ENCODE measurements around the gene PIGT. TPM values are rescaled to one million over a fixed set of nuclear protein-coding genes. Genes with fewer than 3 reads are reported as not detected.

PIGT gene
- polyA plus RNA-seq, 2 of the 4 experiments (the other 2 are of a cell fraction): 60.3 to 66.2 TPM

DNA sequence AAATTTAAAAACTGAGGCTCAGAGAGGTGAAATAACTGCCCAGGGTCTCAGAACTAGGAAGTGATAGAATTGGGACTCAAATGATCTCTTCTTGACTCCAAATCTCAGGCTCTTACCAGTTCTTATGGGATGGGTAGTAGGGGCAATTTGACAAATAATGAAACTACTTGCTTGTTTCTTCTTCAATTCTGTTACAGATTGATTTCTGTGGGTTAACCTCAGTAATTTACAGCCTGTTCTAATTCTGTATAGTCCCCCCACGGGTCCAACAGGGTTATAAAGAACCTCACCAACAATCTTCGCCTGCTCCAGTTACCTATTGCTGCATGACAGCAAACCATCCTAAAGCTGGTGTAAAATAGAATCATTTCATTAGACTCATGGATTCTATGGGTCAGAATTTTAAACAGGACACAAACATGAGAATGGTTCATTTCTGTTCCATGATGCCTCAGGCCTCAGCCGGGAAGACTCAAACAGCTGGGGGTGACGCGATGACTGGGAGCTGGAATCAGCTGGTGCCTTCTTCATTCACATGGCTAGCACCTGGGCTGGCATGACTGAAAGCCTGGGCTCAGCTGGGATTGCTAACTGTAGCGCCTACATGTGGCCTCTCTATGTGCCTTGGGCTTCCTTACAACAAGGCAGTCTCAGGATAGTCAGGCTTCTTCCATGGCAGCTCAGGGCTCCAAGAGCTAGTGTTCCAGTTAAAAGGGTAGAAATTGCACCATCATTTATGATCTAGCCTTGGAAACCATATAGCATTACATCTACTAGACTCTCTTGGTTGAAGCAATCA lies 47.0 kb downstream of the PIGT start:
- no peak overlapping the region for H3K4me3 ChIP-seq
- FAIRE-seq (no peak), ATAC-seq (no peak), DNase-seq (ENCODE audit: low read depth in 1 of 2, low spot score in 1 of 2) (no peak)
- H3K9me3 ChIP-seq: no peaks in the 10 kb centered on the region
- CTCF ChIA-PET: interaction anchor here (0.8 to 7.4 kb wide), 7 partner anchors 11 to 308 kb away, joined by 3 to 33 read pairs (median 3); no protein-coding TSS in a partner anchor
- TF ChIP-seq CHD4 (IDR thresholded peaks at IDR 0.05; ENCODE audit: borderline replicate concordance) (no peak), HMGXB4 (CRISPR knock-in tag; IDR thresholded peaks at IDR 0.05; ENCODE audit: borderline replicate concordance) (no peak), ZFP36 (IDR thresholded peaks at IDR 0.05; ENCODE audit: borderline replicate concordance, partially characterized antibody) (no peak), HOXB5 (CRISPR knock-in tag; IDR thresholded peaks at IDR 0.05) (no peak), POLR2AphosphoS2 (conservative IDR thresholded peaks at IDR 0.05; ENCODE audit: low read length) (no peak), MAZ (IDR thresholded peaks at IDR 0.05; ENCODE audit: borderline replicate concordance, low read depth, low read length) (no peak), TFCP2L1 (CRISPR knock-in tag; IDR thresholded peaks at IDR 0.05) (no peak), RAD21 (conservative IDR thresholded peaks at IDR 0.05 in 1 of 2, IDR thresholded peaks at IDR 0.05 in 1 of 2) (no peak)
- TF ChIP-seq, protein P1, sequence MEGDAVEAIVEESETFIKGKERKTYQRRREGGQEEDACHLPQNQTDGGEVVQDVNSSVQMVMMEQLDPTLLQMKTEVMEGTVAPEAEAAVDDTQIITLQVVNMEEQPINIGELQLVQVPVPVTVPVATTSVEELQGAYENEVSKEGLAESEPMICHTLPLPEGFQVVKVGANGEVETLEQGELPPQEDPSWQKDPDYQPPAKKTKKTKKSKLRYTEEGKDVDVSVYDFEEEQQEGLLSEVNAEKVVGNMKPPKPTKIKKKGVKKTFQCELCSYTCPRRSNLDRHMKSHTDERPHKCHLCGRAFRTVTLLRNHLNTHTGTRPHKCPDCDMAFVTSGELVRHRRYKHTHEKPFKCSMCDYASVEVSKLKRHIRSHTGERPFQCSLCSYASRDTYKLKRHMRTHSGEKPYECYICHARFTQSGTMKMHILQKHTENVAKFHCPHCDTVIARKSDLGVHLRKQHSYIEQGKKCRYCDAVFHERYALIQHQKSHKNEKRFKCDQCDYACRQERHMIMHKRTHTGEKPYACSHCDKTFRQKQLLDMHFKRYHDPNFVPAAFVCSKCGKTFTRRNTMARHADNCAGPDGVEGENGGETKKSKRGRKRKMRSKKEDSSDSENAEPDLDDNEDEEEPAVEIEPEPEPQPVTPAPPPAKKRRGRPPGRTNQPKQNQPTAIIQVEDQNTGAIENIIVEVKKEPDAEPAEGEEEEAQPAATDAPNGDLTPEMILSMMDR (IDR thresholded peaks at IDR 0.05): no peak
- POLR2A ChIA-PET: no interaction called here
- no peak overlapping the region for H3K4me2 ChIP-seq
- no peaks in the 10 kb centered on the region for H3K4me1 ChIP-seq
- H3K27ac ChIP-seq: no peak overlapping the region
- WGBS (ENCODE audit: missing lambda C conversion rate): 45% methylated on average over 6 of the region's 6 CpGs

DNA sequence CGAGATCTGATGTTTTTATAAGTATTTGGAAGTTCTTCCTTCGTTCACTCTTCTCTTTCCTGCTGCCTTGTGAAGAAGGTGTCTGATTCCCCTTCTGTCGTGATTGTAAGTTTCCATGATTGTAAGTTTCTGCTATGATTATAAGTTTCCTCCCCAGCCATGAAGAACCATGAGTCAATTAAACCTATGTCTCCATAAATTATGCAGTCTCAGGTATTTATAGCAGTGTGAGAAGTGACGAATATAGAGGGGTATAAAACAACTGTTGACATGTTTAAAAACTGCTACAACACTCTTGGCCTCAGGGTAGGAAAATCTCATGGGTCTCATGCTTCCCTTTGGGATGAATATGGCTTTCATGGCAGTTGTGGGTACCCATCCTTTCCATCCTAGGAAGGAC lies 47.8 kb downstream of the PIGT start:
- Histone ChIP-seq H3K4me2 (no peak overlapping the region), H3K27ac (no peak overlapping the region), H3K9me3 (no peaks in the 10 kb centered on the region), H3K4me1 (no peaks in the 10 kb centered on the region), H3K4me3 (no peak overlapping the region)
- DNase-seq (ENCODE audit: low read depth in 1 of 2, low spot score in 1 of 2) (no peak), FAIRE-seq (no peak), ATAC-seq (no peak)
- ChIA-PET CTCF (interaction anchor here (1.0 to 7.4 kb wide), 7 partner anchors 12 to 307 kb away, joined by 3 to 33 read pairs (median 3); no protein-coding TSS in a partner anchor), POLR2A (no interaction called here)
- TF ChIP-seq HEYL (CRISPR knock-in tag; IDR thresholded peaks at IDR 0.05) (no peak), ZNF302 (CRISPR knock-in tag; IDR thresholded peaks at IDR 0.05) (no peak), HOXB5 (CRISPR knock-in tag; IDR thresholded peaks at IDR 0.05) (no peak), RNF2 (IDR thresholded peaks at IDR 0.05; ENCODE audit: borderline replicate concordance, low read depth) (no peak), KDM1A (IDR thresholded peaks at IDR 0.05; ENCODE audit: low read depth) (no peak), SREBF2 (IDR thresholded peaks at IDR 0.05) (no peak), BCL3 (IDR thresholded peaks at IDR 0.05) (no peak), MAFK (IDR thresholded peaks at IDR 0.05; ENCODE audit: partially characterized antibody) (no peak), JUN (IDR thresholded peaks at IDR 0.05) (no peak), NPAS2 (CRISPR knock-in tag; IDR thresholded peaks at IDR 0.05; ENCODE audit: borderline replicate concordance) (no peak), PHF8 (IDR thresholded peaks at IDR 0.05; ENCODE audit: borderline replicate concordance, low read depth) (no peak), FOSB (CRISPR knock-in tag; IDR thresholded peaks at IDR 0.05) (no peak), ESRRA (IDR thresholded peaks at IDR 0.05; ENCODE audit: borderline replicate concordance, low read length) (no peak), POLR2AphosphoS2 (conservative IDR thresholded peaks at IDR 0.05; ENCODE audit: low read length) (no peak)
- TF ChIP-seq, protein P2, sequence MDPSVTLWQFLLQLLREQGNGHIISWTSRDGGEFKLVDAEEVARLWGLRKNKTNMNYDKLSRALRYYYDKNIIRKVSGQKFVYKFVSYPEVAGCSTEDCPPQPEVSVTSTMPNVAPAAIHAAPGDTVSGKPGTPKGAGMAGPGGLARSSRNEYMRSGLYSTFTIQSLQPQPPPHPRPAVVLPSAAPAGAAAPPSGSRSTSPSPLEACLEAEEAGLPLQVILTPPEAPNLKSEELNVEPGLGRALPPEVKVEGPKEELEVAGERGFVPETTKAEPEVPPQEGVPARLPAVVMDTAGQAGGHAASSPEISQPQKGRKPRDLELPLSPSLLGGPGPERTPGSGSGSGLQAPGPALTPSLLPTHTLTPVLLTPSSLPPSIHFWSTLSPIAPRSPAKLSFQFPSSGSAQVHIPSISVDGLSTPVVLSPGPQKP (IDR thresholded peaks at IDR 0.05; ENCODE audit: low read depth, low read length): no peak
- WGBS (ENCODE audit: missing lambda C conversion rate): 3% methylated on average over 4 of the region's 4 CpGs

Data from A549 (cell line).